Aorta (tissue), 5 donors: ENCODE measurements around the gene MED27. TPM values are rescaled to one million over a fixed set of nuclear protein-coding genes. Genes with fewer than 3 reads are reported as not detected.

Experiments used
- ATAC-seq: fragments of 200-7000 bp; cut with Tn5 transposase; one replicate; pipeline ENCODE4 v1.9.1; 2022; ENCODE audit warnings: moderate library complexity; ENCODE audit not compliant: low FRiP score
- DNase-seq, 2 donors: peaks; one replicate each; pipeline ENCODE4 v3.0.0-alpha.2; 2020
- H3K27ac ChIP-seq, 2 donors: one replicate each; pipeline ENCODE4 v1.5.1; 2013; ENCODE audit warnings: low read length in 2 of 2, mild to moderate bottlenecking in 2 of 2, moderate library complexity in 2 of 2, control low read depth in 1 of 2, inconsistent platforms in 1 of 2, low read depth in 1 of 2
- H3K27me3 ChIP-seq, 2 donors: one replicate each; pipeline ENCODE4 v1.6.1; 2013; ENCODE audit warnings: control low read depth in 1 of 2, low read length in 1 of 2, mild to moderate bottlenecking in 1 of 2, moderate library complexity in 1 of 2; ENCODE audit not compliant: insufficient read depth in 2 of 2, control insufficient read depth in 1 of 2
- H3K36me3 ChIP-seq, 2 donors: one replicate each; pipeline ENCODE4 v1.6.1; 2013; ENCODE audit warnings: control low read depth in 1 of 2, low read length in 1 of 2, mild to moderate bottlenecking in 1 of 2; ENCODE audit not compliant: insufficient read depth in 2 of 2, control insufficient read depth in 1 of 2
- H3K4me1 ChIP-seq, 2 donors: one replicate each; pipeline ENCODE4 v1.6.1; 2013; ENCODE audit warnings: low read length in 2 of 2, control low read depth in 1 of 2, mild to moderate bottlenecking in 1 of 2, moderate library complexity in 1 of 2; ENCODE audit not compliant: insufficient read depth in 2 of 2, control insufficient read depth in 1 of 2
- H3K4me3 ChIP-seq, 2 donors: one replicate each; pipeline ENCODE4 v1.5.1; 2013; ENCODE audit warnings: low read length in 2 of 2, control low read depth in 1 of 2, mild to moderate bottlenecking in 1 of 2
- H3K9me3 ChIP-seq: one replicate; pipeline ENCODE4 v1.6.1; 2013; ENCODE audit warnings: mild to moderate bottlenecking, low read length; ENCODE audit not compliant: control insufficient read depth
- WGBS, 2 donors: extraction: QIAGEN DNeasy Blood & Tissue Kit; methylation state at CpG; one replicate each; pipeline ENCODE4 v1.1.7; 2013; 5-methylcytosine and 5-hydroxymethylcytosine counted together
- intact Hi-C, 2 donors: fragments of 100-400 bp; cut with DNase I; formaldehyde crosslinking; loops; one replicate each; pipeline versions ENCODE4 v1.14.2 to v1.15.0; 2022
- polyA plus RNA-seq, 2 donors: library from polyadenylated mRNA; stranded (reverse); fragments of 200-250 nt; gene quantifications; one replicate each; pipeline ENCODE4 v1.2.3, GENCODE V29; 2013
- total RNA-seq, 2 donors: library from RNA; stranded (reverse); fragmentation: NEBNext Ultra II Directional; extraction: Animal tissue kit (Norgen Biotek cat#: 25700); gene quantifications; one replicate each; pipeline ENCODE4 v1.2.1, GENCODE V29; 2021
- donor health status: healthy with polysubstance abuse.
- donor health status: Bipolar disorder and iron deficiency.
- donor health status: DM: no; HTN: no; CAD: no.
- donor health status: DM: no; HTN: no; CAD: no.
- donor health status: DM: yes; HTN: yes; CAD: no.

Gene MED27
- total and polyA plus RNA-seq, 4 donors, result 15.5 to 25.1 (median 20.9) TPM

DNA sequence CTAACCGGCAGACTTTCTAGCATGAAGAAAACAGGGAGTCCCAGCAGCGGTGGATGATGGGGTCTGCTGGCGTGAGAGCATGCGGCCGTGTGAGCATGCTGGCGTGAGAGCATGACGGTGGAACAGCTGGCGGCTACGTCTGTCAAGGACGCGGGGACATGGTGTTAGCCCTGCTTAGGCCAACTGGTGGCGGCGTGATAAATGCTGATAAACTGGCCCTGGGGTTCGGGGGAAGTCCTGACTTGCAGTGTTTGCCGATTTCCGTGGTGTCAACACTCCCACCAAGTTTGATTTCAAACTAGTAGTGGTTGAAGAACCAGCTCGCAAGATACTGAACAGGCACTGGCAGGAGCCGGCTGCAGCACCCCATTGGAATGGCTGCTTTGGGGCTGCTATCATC, 217.4 kb downstream of the MED27 start:
- 88 to 90% methylated on average over 18 of the region's 18 CpGs for WGBS, 2 donors
- H3K27ac ChIP-seq, result no peak overlapping the region
- H3K4me3 ChIP-seq, result no peak overlapping the region
- no peaks in the 10 kb centered on the region for H3K9me3 ChIP-seq
- H3K4me1 ChIP-seq, result no peaks in the 10 kb centered on the region
- no peaks in the 10 kb centered on the region for H3K27me3 ChIP-seq
- ATAC-seq, result no peak
- intact Hi-C loops, result no loop called here
- DNase-seq, result no peak
- H3K36me3 ChIP-seq, result peaks cover 0 to 7% of the 10 kb centered on the region in 2 donors

DNA sequence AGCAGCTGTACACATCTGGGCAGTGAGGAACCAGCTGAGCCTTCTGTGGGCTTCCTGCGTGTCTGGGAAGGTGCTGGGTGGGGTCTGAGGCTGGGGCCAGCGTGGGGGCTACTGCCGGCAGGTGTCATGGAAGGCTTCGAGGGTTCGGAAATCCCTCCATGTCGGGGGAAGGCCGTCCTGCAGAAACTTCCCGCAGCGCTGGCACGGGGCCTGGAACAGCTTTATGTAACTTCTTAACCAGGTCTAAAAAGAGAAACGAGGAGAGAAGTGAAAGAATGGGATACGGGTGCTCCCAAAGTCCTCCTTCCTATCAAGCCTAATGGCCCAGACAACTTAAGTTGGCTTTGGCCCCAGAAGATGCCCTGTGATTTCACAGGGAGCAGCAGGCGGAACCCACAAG, 219.2 kb downstream of the MED27 start:
- 91% methylated on average over 13 of the region's 13 CpGs for WGBS, 2 donors
- no peaks in the 10 kb centered on the region for H3K4me1 ChIP-seq
- intact Hi-C loops, result no loop called here
- ATAC-seq (no peak), DNase-seq (no peak)
- no peaks in the 10 kb centered on the region for H3K9me3 ChIP-seq
- H3K36me3 ChIP-seq, result peaks cover 0 to 7% of the 10 kb centered on the region in 2 donors
- H3K27me3 ChIP-seq, result no peaks in the 10 kb centered on the region
- no peak overlapping the region for H3K27ac ChIP-seq
- no peak overlapping the region for H3K4me3 ChIP-seq

- Histone ChIP-seq H3K4me1 (no peaks in the 10 kb centered on the region), H3K4me3 (no peak overlapping the region), H3K36me3 (peaks cover 0 to 5% of the 10 kb centered on the region in 2 donors), H3K27ac (no peak overlapping the region), H3K9me3 (no peaks in the 10 kb centered on the region), H3K27me3 (no peaks in the 10 kb centered on the region)
- no peak for ATAC-seq
- 66 to 69% methylated on average over 12 of the region's 12 CpGs for WGBS, 2 donors
- no peak for DNase-seq
- intact Hi-C loops, result no loop called here
These were observed 221.5 kb downstream of the MED27 start for GRCh38 chr9:131858147-131858546.

- ATAC-seq, result no peak
- no peaks in the 10 kb centered on the region for H3K4me1 ChIP-seq
- no peak for DNase-seq
- H3K4me3 ChIP-seq, result no peak overlapping the region
- WGBS, 2 donors, result 77 to 78% methylated on average over 21 of the region's 21 CpGs
- no peaks in the 10 kb centered on the region for H3K9me3 ChIP-seq
- peaks cover 0 to 1% of the 10 kb centered on the region in 2 donors for H3K36me3 ChIP-seq
- intact Hi-C loops, result no loop called here
- H3K27ac ChIP-seq, result no peak overlapping the region
- H3K27me3 ChIP-seq, result no peaks in the 10 kb centered on the region
These were observed 223.6 kb downstream of the MED27 start for GRCh38 chr9:131856105-131856504.

DNA sequence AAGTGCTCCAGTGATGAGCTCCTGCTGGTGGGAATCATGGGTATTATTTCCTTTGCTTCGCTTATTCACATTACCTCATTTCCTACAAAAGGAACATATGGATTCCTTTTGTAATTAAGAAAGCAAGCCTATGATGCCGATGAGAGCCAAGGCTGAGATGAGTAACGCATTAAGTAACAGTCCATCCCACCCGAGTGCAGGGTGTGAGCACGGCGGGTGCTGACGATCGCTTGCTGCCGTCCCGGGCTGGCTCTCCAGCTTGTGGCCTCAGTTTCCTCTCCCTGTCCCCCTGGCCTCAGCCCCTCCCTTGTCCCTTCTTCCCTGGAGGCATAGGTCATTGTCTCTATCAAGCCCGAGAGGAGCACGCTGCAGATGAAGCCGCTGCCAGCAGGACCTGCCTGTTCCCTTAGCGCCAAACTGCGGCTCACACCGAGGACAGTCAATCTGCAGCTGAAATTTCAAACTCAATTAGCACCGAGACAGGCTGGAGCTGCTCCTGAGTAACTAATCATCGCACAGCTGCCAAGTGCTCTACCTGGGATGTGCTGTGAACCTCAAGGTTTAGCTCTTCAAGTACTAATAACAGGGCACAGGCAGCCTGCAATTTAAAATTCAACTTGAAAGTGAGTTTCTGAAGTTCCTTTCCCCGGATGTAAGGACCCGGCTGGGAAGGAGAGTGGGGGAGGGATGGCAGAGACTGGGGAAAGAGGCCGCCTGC, 224.6 kb downstream of the MED27 start:
- H3K27ac ChIP-seq, result no peak overlapping the region
- H3K9me3 ChIP-seq, result no peaks in the 10 kb centered on the region
- no peaks in the 10 kb centered on the region for H3K36me3 ChIP-seq
- intact Hi-C loops, result no loop called here
- H3K4me3 ChIP-seq, result no peak overlapping the region
- ATAC-seq (no peak), DNase-seq (no peak)
- WGBS, 2 donors, result 56 to 57% methylated on average over 21 of the region's 21 CpGs
- H3K4me1 ChIP-seq, result no peaks in the 10 kb centered on the region
- H3K27me3 ChIP-seq, result no peaks in the 10 kb centered on the region

- no peak overlapping the region for H3K27ac ChIP-seq
- ATAC-seq (no peak), DNase-seq (no peak)
- no peaks in the 10 kb centered on the region for H3K27me3 ChIP-seq
- WGBS, 2 donors, result 68 to 69% methylated on average over 8 of the region's 8 CpGs
- no peaks in the 10 kb centered on the region for H3K9me3 ChIP-seq
- H3K36me3 ChIP-seq, result no peaks in the 10 kb centered on the region
- H3K4me1 ChIP-seq, result no peaks in the 10 kb centered on the region
- intact Hi-C loops, result no loop called here
- no peak overlapping the region for H3K4me3 ChIP-seq
These were observed 225.3 kb downstream of the MED27 start for GRCh38 chr9:131854334-131854733.

DNA sequence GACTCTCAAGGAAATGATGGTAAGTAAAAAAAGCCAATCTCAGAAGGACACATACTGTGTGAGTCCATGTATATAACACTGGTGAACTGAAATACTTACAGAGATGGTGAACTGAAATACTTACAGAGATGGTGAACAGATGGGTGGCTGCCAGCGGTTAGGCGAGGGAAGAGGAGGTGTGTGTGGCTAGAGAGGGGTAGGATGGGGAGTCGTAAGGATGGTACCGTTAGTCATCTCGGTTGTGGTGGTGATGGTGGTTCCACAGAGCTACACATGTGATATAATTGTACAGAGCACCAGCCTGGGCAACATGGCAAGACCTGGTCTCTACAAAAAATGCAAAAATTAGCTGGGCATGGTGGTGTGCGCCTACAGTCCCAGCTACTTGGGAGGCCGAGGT, 226.2 kb downstream of the MED27 start:
- ATAC-seq, result no peak
- 89 to 98% methylated on average over 7 of the region's 7 CpGs for WGBS, 2 donors
- intact Hi-C loops, result no loop called here

GRCh38 chr9:131851414-131851813, 228.3 kb downstream of the MED27 start:
- Histone ChIP-seq H3K36me3 (no peaks in the 10 kb centered on the region), H3K9me3 (no peaks in the 10 kb centered on the region), H3K4me3 (no peak overlapping the region), H3K27me3 (no peaks in the 10 kb centered on the region), H3K27ac (no peak overlapping the region), H3K4me1 (no peaks in the 10 kb centered on the region)
- ATAC-seq, result no peak
- no peak for DNase-seq
- intact Hi-C loops, result no loop called here
- 64 to 68% methylated on average over 7 of the region's 7 CpGs for WGBS, 2 donors

More for the DNA sequence above, 226.2 kb downstream of the MED27 start:
- Histone ChIP-seq H3K4me1 (no peaks in the 10 kb centered on the region), H3K4me3 (no peak overlapping the region), H3K27ac (no peak overlapping the region), H3K27me3 (no peaks in the 10 kb centered on the region), H3K36me3 (no peaks in the 10 kb centered on the region), H3K9me3 (no peaks in the 10 kb centered on the region)
- DNase-seq, result no peak

GRCh38 chr9:131849391-131849790, 230.3 kb downstream of the MED27 start:
- no peaks in the 10 kb centered on the region for H3K9me3 ChIP-seq
- DNase-seq, result no peak
- ATAC-seq, result no peak
- 96 to 98% methylated on average over 18 of the region's 18 CpGs for WGBS, 2 donors
- intact Hi-C loops, result no loop called here
- H3K27ac ChIP-seq, result no peak overlapping the region
- no peaks in the 10 kb centered on the region for H3K4me1 ChIP-seq
- no peak overlapping the region for H3K4me3 ChIP-seq
- no peaks in the 10 kb centered on the region for H3K27me3 ChIP-seq
- no peaks in the 10 kb centered on the region for H3K36me3 ChIP-seq
